ENCODE data around the gene C12orf76. TPM values are rescaled to one million over a fixed set of nuclear protein-coding genes. Genes with fewer than 3 reads are reported as not detected.

The C12orf76 gene
- total RNA-seq, 1 experiment from 2014 or later = 11.9 TPM

DNA sequence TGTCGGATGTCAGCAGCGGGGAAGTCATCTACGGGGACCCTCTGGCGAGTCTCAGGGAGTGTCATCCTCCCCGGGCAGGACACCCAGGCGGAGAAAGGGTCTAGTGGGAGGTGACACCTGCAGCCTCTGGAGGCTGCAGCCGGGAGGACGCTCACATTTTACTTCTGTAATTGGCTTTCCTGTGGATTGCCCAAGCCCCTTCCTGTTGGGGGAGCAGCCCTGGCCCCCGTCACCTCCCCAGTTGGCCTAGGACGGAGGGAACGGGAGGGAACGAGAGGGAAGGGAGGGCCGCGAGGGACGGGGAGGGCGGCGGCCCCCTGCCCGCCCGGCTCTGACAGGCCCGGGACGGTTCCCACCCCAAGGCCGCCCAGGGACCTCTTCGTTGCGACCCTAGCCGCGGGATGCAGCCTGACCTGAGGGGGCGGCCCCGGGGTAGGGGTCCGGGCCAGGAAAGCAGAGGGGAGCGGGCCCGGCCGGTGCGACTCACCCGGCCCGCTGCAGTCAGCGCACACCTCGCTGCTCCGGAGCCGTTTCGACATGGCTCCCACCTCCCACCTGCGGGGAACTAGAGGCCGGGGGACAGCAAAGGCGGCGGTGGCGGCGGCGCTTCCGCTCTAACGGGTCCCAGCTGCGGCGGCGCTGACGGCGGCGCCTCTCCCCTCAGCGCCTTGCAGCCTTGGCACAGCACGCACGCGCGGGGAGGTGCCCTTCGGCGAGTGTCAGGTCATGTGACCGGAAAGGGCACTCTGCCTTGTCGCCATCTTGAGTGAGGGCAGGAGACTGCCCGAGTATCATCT is 52.4 kb downstream of the C12orf76 start, which contains the start of gene GIT2:
GIT2 (minus strand) TSS at position 683 of the 797 bp plus-strand sequence; CDS start at position 539, 144 bp downstream.
- H3K9me3 ChIP-seq = no peaks in the 10 kb centered on the region
- H3K4me1 ChIP-seq = peaks cover 19% of the 10 kb centered on the region
- peaks cover 14% of the 10 kb centered on the region for H3K36me3 Mint-ChIP-seq (ENCODE audit: insufficient read depth, unreplicated experiment)
- H3K4me3 Mint-ChIP-seq (ENCODE audit: unreplicated experiment) = peak within 1 kb of the TSS; percentile 87
- peak within 1 kb of the TSS; percentile 67 for H3K27ac Mint-ChIP-seq (ENCODE audit: unreplicated experiment)
- H3K4me3 ChIP-seq (ENCODE audit: low read depth, low read length) = peak within 1 kb of the TSS; percentile 85
- CTCF ChIA-PET = no interaction called here
- no peaks in the 10 kb centered on the region for H3K36me3 ChIP-seq (ENCODE audit: control insufficient read depth, insufficient read depth, low read length)
- POLR2A ChIA-PET = interaction anchor here (0.8 kb wide), 1 partner anchor 66 kb away, joined by 3 read pairs; no protein-coding TSS in a partner anchor
- H3K4me1 Mint-ChIP-seq (ENCODE audit: low read depth, unreplicated experiment) = peaks cover 18% of the 10 kb centered on the region
- no TSS peak for BruUV-seq (replicated peaks)
- peak; percentile 92 for DNase-seq
- intact Hi-C loops (cut with micrococcal nuclease; ENCODE audit: unreplicated experiment) = loop anchor here (5.0 kb wide), 1 partner anchor 41 kb away; no protein-coding TSS in a partner anchor
- no peaks in the 10 kb centered on the region for H3K27me3 Mint-ChIP-seq (ENCODE audit: insufficient read depth, unreplicated experiment)
- no peaks in the 10 kb centered on the region for H3K9me3 Mint-ChIP-seq (ENCODE audit: unreplicated experiment)
- TF ChIP-seq, protein P1, sequence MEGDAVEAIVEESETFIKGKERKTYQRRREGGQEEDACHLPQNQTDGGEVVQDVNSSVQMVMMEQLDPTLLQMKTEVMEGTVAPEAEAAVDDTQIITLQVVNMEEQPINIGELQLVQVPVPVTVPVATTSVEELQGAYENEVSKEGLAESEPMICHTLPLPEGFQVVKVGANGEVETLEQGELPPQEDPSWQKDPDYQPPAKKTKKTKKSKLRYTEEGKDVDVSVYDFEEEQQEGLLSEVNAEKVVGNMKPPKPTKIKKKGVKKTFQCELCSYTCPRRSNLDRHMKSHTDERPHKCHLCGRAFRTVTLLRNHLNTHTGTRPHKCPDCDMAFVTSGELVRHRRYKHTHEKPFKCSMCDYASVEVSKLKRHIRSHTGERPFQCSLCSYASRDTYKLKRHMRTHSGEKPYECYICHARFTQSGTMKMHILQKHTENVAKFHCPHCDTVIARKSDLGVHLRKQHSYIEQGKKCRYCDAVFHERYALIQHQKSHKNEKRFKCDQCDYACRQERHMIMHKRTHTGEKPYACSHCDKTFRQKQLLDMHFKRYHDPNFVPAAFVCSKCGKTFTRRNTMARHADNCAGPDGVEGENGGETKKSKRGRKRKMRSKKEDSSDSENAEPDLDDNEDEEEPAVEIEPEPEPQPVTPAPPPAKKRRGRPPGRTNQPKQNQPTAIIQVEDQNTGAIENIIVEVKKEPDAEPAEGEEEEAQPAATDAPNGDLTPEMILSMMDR (IDR thresholded peaks at IDR 0.05; ENCODE audit: insufficient read depth in 1 of 2, low read depth in 1 of 2, low read length in 1 of 2, severe bottlenecking in 1 of 2, unreplicated experiment in 1 of 2) = no peak
- no peaks in the 10 kb centered on the region for H3K27me3 ChIP-seq (replicated peaks; ENCODE audit: control insufficient read depth, insufficient read depth, low read length)

DNA sequence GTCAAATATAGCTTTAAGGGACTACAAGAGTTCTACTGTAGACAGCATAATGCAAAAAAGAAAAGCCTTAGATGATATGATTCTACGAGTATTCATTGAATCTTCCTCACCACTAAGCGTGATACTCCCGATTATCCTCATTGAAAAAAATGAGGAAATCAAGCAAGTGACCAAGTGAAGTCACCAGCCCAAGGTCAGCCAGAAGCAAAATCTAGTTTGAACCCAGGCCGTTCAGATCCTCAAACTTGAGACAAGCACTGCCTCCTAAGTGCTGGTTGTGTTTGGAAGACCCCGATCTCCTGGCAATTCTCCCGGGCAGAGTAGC is 53.0 kb downstream of the C12orf76 start:
- Histone ChIP-seq H3K36me3 (ENCODE audit: control insufficient read depth, insufficient read depth, low read length) (no peaks in the 10 kb centered on the region), H3K27me3 (replicated peaks; ENCODE audit: control insufficient read depth, insufficient read depth, low read length) (no peaks in the 10 kb centered on the region), H3K9me3 (no peaks in the 10 kb centered on the region), H3K4me3 (ENCODE audit: low read depth, low read length) (peak overlapping the region; percentile 85), H3K4me1 (peaks cover 19% of the 10 kb centered on the region)
- TF ChIP-seq, protein P1 (IDR thresholded peaks at IDR 0.05; ENCODE audit: insufficient read depth in 1 of 2, low read depth in 1 of 2, low read length in 1 of 2, severe bottlenecking in 1 of 2, unreplicated experiment in 1 of 2) = no peak
- DNase-seq = no peak
- peak overlapping the region; percentile 63 for H3K27ac Mint-ChIP-seq (ENCODE audit: unreplicated experiment)
- ChIA-PET CTCF (no interaction called here), POLR2A (no interaction called here)
- peaks cover 18% of the 10 kb centered on the region for H3K4me1 Mint-ChIP-seq (ENCODE audit: low read depth, unreplicated experiment)
- H3K36me3 Mint-ChIP-seq (ENCODE audit: insufficient read depth, unreplicated experiment) = peaks cover 14% of the 10 kb centered on the region
- peak overlapping the region; percentile 87 for H3K4me3 Mint-ChIP-seq (ENCODE audit: unreplicated experiment)
- H3K27me3 Mint-ChIP-seq (ENCODE audit: insufficient read depth, unreplicated experiment) = no peaks in the 10 kb centered on the region
- no TSS peak for BruUV-seq (replicated peaks)
- H3K9me3 Mint-ChIP-seq (ENCODE audit: unreplicated experiment) = no peaks in the 10 kb centered on the region
- intact Hi-C loops (cut with micrococcal nuclease; ENCODE audit: unreplicated experiment) = loop anchor here (5.0 kb wide), 1 partner anchor 42 kb away; no protein-coding TSS in a partner anchor

DNA sequence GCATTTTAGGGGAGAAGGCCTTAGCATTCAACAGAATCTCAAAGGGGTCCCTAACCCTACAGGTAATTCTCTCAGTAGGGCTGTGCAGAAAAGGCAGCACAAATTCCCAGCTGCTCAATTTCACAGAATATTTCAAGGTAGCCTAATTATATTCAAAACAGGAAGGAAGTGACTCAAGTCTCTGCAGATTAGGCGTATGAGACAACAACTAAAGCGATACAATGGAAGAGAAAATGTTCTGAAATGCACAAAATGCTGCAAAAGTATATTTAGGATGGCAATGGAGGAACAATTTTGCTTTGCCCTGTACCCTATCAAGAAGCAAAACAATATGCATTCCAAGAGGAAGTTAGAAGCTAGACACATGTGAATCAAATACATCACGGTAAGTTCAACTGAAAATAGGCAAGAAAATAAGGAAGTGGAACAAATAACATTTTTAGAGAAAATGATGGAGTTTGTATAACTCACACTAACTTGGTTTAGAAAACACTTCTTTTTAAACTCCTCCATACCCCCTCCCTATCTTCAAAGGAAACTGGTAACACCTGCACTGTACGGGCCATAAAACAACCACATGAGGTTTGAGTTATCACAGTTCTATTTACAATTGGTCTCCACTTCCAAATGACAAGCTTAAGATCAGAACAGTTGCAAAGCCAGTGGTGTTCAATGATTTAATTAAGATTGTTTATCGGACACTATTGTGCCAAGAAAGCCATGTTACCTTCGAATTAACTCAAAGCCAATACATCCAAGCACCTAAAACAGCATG is 53.7 kb downstream of the C12orf76 start:
- Mint-ChIP-seq H3K36me3 (ENCODE audit: insufficient read depth, unreplicated experiment) (peaks cover 11% of the 10 kb centered on the region), H3K27ac (ENCODE audit: unreplicated experiment) (no peak overlapping the region), H3K4me1 (ENCODE audit: low read depth, unreplicated experiment) (peaks cover 18% of the 10 kb centered on the region), H3K4me3 (ENCODE audit: unreplicated experiment) (peak overlapping the region; percentile 87), H3K27me3 (ENCODE audit: insufficient read depth, unreplicated experiment) (no peaks in the 10 kb centered on the region), H3K9me3 (ENCODE audit: unreplicated experiment) (no peaks in the 10 kb centered on the region)
- POLR2A ChIA-PET = interaction anchor here (0.5 kb wide), 1 partner anchor 437 kb away, joined by 4 read pairs; no protein-coding TSS in a partner anchor
- CTCF ChIA-PET = interaction anchor here (0.6 kb wide), 1 partner anchor 12 kb away, joined by 3 read pairs; no protein-coding TSS in a partner anchor
- DNase-seq = no peak
- no peaks in the 10 kb centered on the region for H3K9me3 ChIP-seq
- intact Hi-C loops (cut with micrococcal nuclease; ENCODE audit: unreplicated experiment) = loop anchor here (5.0 kb wide), 1 partner anchor 43 kb away; no protein-coding TSS in a partner anchor
- no peaks in the 10 kb centered on the region for H3K36me3 ChIP-seq (ENCODE audit: control insufficient read depth, insufficient read depth, low read length)
- peak overlapping the region; percentile 85 for H3K4me3 ChIP-seq (ENCODE audit: low read depth, low read length)
- TF ChIP-seq, protein P1 (IDR thresholded peaks at IDR 0.05; ENCODE audit: insufficient read depth in 1 of 2, low read depth in 1 of 2, low read length in 1 of 2, severe bottlenecking in 1 of 2, unreplicated experiment in 1 of 2) = no peak
- BruUV-seq (replicated peaks) = no TSS peak
- peaks cover 19% of the 10 kb centered on the region for H3K4me1 ChIP-seq
- H3K27me3 ChIP-seq (replicated peaks; ENCODE audit: control insufficient read depth, insufficient read depth, low read length) = no peaks in the 10 kb centered on the region

Data from Caco-2 (cell line).